HG03108 (cell line): ENCODE measurements around the gene CST7.
A peak's percentile ranks its signal among the peaks of the same experiment; 100 is the strongest.

Source experiments
- ATAC-seq: cut with Tn5 transposase; IDR thresholded peaks from one replicate; pipeline ENCODE4 v1.9.1; 2021; ENCODE audit warnings: moderate library complexity; ENCODE audit not compliant: unreplicated experiment

CST7 gene

DNA sequence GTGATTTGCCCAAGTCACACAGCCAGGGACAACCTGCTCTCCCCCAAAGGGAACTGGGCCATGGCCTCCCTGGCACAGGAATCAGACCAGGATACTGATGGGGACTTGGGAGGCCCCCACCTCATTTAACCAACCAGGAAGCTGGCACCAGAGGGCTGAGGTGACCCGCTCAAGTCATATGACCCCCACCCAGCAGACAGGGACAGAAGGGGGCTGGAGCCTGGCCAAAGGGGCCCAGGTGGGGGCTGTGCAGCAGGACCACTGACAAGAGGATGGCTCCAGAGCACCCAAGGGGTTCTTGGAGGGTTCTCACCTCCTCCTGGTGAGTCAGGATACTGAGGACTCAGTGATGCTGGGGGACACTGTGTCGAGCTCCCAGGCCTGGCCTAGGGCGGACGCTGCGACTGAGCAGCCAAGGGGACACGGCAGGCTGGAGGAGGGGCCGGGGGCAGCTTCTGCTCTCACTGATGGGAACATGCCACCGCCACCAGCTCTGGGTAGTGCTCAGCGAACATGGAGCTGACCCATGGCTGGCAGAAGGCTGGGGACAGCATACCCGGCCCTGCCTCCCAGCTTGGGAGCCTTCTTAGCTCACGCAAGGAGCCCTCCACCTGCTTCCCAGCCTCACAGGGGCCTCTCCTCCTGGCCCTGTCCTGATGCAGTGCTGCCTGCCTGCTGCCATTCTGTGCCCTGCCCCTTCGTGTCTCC lies 1.2 kb downstream of the CST7 start:
- no peak for ATAC-seq

DNA sequence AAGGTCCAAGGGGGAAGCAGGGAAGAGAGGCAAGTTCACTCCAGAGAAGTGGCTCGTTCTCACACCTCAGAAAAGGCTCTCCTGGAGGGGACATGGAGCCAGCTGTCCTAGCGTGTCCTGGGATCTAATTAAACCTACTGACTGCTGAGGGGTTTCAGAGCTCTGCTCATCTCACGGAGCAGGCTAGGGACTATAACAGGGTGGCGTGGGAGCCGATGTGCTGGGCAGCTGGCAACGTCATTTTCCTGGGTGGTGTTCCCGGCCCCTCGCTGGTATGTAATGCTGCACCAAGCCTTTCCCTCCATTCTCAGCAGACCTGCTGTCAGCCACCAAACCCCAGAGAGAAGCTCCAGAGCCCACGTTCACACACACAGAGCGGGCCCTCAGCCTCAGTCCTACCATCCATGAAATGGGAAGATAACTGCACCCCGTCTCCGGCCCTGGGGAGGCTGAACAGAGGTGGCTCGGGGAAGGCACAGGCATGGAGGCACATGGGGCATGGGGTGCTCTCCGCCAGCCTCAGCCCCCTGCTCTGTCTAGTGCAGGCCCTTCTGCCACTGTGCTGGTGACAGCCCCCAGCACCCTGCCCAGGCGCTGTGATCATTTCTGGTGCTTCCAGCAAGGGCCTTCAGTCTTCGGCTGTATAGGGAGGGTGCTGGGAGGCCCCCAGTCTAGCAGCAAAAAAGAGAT lies 1.9 kb downstream of the CST7 start:
- ATAC-seq: no peak

DNA sequence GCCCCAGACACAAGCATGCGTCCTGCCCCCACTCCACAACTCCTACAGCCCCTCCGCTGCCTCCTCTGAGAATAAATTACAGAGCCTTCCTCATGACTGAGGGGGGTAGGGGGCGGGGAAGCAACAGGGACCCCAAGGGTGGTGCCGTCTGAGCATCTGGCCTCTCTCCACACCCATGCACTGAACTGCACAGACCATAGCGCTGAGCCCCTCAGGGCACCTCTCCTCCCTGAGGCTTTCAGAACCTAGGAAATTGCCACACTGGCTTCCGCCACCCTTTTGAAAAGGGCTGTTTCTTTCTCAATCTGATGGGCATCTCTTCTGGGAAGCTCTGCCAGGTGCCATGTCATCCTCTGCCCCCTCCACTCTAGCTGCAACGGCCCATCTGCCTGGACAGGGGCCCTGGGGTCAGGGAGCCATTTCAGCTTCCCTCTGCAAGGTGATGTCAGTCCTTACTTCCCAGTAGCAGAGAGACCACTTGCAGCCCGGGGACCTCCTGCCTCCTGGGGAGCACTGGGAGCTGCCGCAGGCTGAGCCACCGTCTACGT lies 2.5 kb downstream of the CST7 start:
- ATAC-seq: no peak

DNA sequence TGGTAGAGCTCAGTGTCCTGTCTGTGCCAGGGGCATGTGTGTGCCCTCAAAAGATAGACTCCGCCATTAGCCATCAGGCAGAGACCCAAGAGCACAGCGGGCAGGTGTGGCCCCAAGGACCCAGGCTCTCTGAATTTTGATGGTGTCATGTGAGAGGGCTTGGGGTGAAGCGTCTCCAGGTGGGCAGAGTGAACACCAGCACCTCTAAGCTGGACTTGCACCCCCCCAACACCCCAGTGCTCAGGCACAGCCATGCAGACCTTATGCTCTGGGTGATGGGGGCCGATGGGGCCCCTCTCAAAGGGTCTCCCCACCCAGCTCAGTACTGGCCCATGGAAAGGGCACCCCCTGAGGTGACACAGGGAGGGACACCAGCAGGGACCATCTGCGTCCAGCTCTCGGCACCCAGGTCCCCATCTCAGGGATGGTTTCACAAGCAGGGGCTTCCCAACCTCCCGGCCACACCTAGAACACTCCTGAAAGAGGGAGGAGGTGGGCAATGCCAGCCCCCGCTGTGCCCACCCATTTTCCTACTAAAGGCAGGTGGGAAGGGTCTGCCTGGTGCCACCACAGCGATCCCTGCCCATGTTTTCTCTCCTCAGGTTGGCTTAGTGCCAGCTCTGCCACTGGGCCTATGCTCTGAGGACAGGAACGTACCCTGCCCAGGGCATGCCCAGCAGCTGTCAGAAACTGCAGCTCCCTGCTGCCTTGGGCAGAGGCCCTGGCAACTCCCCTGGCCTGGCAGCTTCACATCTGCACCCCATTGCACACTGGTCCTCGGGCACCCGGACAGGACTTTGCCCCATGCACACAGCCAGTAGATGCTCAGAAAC lies 3.5 kb downstream of the CST7 start:
- ATAC-seq: no peak

DNA sequence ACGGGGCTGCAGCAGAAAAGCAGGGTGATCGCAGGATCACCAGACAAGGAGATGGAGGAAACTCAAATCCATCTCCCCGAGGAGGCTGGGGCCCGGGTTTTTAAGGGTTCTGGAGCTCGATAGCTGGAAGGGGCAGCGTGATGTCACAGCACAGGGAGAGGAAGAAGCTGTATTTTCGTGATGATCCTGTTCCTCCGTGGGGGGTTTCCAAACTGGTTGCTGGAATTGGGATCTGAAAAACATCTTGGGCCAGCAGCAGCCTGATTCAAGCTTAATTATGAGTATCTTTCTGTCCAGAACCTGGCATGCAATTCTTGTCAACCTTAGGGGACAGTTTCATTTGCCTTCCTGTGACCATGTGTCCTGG lies 4.1 kb downstream of the CST7 start:
- no peak for ATAC-seq

DNA sequence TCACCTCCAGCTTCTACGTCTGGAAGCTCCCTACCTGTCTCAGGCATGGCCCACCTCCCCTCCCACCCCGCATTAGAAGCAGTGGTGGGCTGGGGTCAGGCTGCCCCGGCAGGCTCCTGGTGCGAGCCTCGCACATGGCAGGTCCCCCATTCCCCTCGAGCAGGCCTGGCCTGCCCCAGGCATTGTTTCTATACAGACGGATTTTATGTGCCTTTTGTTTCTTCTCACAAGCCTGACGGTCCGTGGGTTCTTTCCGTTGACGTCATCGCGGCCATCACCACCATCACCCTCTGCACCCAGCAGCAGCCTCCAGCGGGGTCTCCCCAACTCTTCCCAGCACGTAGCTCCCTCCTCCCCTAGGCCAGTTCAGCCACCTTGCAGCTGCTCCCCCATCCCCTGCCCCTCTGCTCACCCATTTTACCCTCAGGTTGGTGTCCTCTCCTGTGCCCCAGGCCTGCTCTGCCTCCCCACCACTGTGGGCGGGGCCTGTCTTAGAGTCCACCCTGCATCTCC lies 4.6 kb downstream of the CST7 start:
- no peak for ATAC-seq

DNA sequence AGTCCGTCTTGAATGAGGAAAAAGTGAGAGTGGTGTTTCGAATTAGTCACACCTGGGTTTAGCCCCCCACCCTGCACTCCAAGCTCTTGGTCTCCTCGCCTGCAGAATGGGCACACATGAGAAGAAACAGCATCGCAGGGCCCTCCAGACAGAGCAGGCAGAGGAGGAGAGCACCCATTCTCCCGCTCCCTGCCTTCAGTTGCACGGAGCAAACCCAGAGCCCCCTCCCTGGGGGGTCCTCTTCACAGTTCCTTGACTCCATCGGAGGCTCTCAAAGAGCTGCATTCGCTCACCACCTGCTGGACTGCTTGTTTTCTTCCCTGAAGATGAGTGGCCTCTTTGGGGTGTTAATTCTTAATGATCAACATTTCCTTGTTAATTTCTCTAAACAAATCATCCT lies 5.1 kb downstream of the CST7 start:
- ATAC-seq: no peak

DNA sequence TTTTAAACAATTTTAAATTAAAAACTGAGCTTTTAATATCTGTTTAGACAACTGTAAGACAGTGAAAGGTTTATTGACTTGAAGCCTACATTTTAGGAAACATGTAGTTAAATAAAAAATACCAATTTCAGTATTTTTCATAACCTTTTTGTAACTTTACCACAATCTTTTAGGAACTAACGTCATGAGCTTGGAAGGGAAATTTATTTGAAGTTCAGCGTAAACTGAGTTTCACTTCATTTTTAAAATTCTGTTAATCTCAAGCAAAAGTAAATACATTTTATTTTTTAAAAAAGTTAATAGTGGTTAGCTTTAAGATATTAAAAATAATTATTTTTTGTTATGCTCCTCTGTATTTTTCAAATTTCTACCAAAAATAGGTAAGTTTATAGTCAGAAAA lies 5.5 kb downstream of the CST7 start:
- no peak for ATAC-seq

DNA sequence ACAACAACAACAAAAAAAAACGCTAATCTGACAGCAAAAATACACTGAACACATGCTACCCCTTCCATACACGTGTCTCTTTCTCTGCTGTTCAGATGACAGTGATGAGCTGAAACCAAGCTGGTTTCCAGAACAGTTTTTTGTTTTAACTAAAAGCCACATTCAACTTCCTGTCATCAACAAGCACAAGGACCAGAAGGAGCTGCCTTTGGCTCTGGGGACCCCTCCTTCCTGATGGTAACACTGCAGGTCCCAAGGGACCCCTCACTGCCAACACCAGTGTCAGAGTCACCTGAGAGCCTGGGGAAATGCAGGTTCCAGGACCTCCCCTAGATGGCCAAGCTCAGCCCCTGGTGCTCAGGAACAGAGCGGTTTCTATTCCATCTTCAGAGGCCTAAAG lies 6.0 kb downstream of the CST7 start:
- ATAC-seq: peak; percentile 88

DNA sequence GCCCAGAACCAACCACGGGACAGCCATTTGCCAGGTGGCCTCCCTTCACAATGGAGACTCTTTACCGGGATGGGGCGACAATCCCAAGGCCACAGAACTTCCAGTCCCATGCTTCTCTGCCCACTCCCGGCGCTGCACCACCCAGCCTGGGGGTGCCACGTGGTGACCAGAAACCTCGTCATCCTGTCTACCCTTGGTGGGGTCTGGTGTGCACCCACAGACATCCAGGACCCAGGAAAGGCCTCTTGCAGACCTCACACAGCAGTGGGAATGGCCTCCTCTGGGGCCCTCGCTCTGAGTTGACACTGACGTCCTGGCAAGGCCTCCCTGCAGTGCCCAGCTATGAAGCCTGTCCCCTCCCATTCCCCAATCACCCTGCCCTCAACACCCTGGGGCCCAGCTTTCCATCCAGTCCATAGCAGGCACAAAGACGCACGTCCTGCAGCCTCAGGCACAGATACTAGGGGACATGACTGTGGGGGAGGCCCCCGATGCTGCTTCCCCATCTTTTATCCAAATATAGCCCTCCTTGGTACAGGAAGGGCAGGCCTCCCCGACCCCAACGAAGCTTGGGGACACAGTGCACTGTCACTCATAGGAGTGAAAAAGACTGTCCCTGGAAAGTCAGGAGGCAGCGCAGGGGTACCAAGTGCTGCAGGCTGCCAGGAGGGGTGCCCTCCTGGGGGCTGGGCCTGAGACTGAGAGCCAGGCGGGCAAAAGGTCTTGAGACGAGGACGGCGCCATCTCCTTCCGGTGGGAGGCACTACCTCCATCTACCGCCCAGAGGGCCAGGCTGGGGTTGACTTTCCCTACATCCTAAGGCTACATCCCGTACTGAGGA lies 7.2 kb downstream of the CST7 start:
- ATAC-seq: no peak

DNA sequence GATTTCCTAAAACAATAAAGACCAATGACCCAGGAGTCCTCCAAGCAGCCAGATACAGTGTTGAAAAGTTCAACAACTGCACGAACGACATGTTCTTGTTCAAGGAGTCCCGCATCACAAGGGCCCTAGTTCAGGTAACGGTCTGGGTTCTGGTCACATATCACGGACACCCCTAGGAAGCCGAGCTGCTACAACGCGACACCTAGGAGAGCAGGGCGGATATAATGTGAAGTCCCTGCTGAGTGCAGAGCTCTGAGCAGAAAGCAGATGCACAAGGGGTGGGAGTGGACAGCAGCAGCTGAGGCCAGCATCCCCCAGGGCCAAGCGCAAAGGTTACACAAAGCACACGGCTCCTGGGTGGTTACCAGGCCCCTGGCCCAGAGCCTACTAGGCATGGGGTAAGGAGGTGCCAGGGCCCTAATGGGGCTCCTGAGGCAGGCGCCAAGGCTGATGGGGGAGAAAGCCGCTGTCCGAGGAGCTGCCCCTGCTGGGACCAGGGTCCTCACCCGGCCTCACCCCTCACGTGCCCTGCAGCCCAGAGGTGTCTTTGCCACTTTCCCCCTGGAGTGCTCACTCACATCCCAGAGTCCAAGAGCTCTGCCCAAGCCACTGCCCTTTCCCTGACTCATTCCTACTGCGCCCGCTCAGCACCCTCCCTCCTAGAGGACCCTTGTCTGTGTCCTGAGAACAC lies 8.4 kb downstream of the CST7 start:
- no peak for ATAC-seq

DNA sequence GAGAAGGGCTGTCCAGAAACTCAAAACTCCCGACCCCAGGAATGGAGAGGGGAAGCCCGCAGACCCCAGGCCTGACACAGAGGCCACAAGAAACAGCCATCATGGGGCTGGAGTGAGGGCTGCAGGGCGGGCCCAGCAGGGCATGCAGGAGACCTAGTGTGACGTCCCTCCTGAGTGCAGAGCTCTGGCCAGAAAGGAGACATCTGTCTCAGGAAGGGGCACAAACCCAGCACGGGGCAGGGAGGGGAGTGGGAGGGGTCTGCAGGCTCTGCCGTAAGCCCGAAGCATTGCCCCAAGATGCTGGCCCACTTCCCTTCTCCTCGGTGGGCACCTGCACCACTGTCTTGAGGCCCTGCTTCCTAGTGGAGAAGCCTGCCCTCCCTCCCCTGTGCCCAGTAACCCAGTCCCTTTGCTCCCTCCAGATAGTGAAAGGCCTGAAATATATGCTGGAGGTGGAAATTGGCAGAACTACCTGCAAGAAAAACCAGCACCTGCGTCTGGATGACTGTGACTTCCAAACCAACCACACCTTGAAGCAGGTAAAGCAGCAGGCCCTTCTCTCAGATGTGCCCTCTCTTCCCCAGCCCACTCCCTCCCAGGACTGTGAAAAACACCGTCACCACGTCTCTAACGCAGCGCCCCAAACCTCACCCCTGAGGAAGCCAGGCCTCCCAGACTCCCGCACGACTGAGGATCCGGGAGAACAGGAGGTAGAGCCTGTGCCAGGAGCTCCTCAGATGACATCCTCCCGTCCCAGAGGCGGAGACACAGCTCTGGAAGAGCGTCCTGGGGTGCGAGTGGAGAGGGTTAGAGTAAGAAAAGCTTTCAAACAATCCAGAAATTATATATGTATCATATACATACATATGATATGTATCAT lies 9.7 kb downstream of the CST7 start:
- ATAC-seq: no peak

DNA sequence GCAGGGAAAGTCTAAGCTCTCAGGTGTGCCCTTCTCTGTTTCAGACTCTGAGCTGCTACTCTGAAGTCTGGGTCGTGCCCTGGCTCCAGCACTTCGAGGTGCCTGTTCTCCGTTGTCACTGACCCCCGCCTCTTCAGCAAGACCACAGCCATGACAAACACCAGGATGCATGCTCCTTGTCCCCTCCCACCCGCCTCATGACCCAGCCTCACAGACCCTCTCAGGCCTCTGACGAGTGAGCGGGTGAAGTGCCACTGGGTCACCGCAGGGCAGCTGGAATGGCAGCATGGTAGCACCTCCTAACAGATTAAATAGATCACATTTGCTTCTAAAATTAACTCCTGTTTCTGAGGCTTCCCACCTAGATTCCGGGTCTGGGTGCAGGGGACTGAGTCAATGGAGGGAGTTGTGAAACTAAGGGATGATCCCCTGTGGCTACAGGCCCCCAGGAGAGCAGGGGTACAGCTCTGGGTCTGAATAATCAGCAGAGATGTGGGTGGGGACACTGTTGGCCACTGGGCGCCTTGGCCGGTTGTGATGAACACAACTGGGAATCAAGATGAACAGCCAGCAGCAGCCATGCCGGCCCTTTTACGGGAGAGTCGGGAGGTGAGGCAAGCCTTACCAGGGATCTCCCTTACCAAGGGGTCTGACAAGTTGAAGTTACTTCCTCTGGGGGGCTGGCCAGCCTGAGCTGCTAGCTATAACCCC lies 10.7 kb downstream of the CST7 start:
- ATAC-seq: no peak

DNA sequence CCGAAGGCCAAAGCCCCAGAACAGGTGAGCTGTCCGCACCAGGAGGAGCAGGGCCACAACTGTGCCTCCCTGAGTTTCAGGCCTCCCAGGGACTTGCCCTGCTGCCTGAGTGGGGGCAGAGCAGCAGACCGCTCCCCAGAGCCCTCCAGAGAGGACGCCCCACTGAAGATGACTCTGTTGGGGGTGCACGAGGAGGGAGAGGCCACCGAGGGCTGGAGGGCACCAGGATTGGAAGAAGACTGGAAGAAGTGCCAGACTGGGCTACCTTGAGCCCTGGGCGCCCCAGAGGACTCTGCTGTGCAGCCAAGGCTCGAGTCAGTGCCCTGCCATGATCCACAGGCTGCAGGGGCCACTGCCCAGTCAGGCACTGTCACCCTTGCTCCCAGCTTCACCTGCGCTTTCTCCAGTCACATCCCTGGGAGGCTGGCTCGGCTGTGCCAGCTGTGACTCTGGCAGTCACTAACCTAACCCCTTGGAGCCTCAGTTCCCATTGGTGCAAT lies 11.3 kb downstream of the CST7 start:
- no peak for ATAC-seq

DNA sequence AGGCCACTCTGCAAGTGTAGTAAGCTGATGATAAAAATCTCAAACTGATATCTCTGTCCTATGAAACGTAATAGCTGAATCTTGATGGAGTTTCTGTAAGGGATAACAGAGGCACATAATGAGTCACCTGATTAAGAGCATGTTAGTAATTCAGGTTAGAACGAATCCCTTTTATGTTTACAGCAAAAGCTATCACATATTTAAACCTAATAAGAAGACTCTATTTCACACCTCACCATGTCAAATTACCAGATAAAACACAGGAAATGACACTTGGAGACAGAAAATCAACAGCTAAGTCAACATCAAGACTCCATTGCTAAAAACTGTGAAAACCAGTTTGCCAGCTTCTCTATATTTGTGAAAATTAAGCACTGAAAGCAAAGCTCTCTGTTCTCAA lies 11.8 kb downstream of the CST7 start:
- ATAC-seq: no peak

DNA sequence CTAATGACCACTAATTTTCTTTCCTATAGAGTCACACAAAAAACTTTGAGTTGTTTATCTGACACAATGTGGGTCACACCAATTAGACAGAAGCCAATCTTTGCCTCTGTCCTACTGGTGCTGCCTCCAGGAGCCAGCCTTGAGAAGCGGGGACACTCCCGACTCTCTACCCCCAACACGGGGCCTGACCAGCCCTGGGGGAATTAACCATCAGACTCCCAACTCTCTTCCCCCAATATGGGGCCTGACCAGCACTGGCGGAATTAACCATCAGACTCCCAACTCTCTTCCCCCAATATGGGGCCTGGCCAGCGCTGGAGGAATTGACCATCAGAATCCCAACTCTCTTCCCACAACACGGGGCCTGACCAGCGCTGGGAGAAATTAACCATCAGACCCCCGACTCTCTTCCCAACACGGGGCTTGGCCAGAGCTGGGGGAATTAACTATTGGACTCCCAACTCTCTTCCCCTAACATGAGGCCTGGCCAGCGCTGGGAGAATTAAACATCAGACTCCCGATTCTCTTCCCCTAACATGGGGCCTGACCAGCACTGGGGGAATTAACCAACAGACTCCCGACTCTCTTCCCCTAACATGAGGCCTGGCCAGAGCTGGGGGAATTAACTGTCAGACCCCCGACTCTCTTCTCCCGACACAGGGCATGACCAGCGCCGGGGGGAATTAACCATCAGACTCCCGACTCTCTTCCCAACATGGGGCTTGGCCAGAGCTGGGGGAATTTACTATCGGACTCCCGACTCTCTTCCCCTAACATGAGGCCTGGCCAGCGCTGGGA lies 12.5 kb downstream of the CST7 start:
- no peak for ATAC-seq

DNA sequence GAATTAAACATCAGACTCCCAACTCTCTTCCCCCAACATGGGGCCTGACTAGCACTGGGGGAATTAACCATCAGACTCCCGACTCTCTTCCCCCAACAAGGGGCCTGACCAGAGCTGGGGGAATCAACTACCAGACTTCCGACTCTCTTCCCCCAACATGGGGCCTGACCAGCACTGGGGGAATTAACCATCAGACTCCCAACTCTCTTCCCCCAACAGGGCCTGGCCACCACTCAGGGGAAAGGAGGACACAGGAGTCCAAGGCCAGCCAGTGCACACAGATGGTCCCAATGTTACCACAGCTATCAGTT lies 13.1 kb downstream of the CST7 start:
- no peak for ATAC-seq

DNA sequence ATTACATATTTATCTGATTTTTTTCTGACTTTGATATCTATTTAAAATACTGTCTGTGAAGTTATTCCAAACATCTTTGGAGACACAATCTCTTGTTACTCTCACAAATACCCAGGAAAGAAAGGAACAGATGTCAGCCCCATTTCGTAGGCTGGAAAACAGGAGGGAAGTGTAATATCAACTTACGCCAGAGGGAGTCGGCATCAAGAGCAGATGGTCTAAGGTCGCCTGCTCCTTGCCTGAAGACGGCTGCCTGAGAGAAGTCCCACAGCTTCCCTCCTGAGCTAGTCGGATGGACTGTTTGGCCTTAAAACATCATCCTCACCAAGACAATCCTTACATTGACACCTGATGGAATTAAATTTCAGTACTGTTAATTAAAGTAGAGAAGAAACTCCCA lies 13.4 kb downstream of the CST7 start:
- no peak for ATAC-seq
